K562 (cell line): ENCODE measurements around the gene KBTBD3. TPM values are rescaled to one million over a fixed set of nuclear protein-coding genes. Genes with fewer than 3 reads are reported as not detected.

Experiments used
- ATAC-seq: fragments of 200-7000 bp; cut with Tn5 transposase; 3 replicates; pipeline ENCODE4 v1.9.1; 2020; ENCODE audit warnings: moderate library complexity
- BruUV-seq: library from RNA; stranded (reverse); fragments of 400-500 nt; replicated peaks from 2 replicates; lab custom pipeline; 2021; lab: Mats Ljungman, UMichigan
- CTCF ChIA-PET: fragments of 300-600 bp; formaldehyde crosslinking; extraction: SDS; loops from one replicate; lab custom pipeline; 2021; ENCODE audit warnings: low intra/inter-chr PET ratio; lab: Yijun Ruan, JAX
- POLR2A ChIA-PET: fragments of 300-600, 350-650 bp; sonication (Branson Sonifier 250); formaldehyde crosslinking; extraction: SDS; loops from one replicate; lab custom pipeline; 2021; ENCODE audit warnings: antibody characterized with exemption, inconsistent platforms; lab: Yijun Ruan, JAX
- DNase-seq, 4 experiments: peaks; one replicate each; pipeline versions ENCODE4 v3.0.0 to v3.0.0-alpha.2; 2011 to 2018; ENCODE audit warnings: low spot score in 3 of 4, mixed read lengths in 3 of 4; ENCODE audit errors: extremely low read depth in 1 of 4
- FAIRE-seq: peaks from 2 replicates; lab custom pipeline; 2011; peaks lifted over from hg19 to GRCh38; lab: Jason Lieb, UNC
- H2AFZ ChIP-seq: 2 replicates; pipeline ENCODE4 v1.6.0; 2011; ENCODE audit warnings: low read depth, low read length, control low read depth, inconsistent platforms
- H3K27ac ChIP-seq: fragments of 200-600 bp; 3 replicates; pipeline ENCODE4 v1.8.0; 2011; ENCODE audit warnings: low read depth, mild to moderate bottlenecking, control low read depth, inconsistent platforms, low read length, moderate library complexity, mixed read lengths; ENCODE audit errors: extremely low read depth
- H3K27me3 ChIP-seq, 2 experiments: fragments of 300-600 bp in 1 of 2; 2 replicates in 1 of 2; 3 replicates in 1 of 2; pipeline versions ENCODE4 v1.6.0 to v1.8.0; 2011; ENCODE audit warnings: inconsistent platforms in 2 of 2, low read length in 2 of 2, mild to moderate bottlenecking in 1 of 2, mixed read lengths in 1 of 2, moderate library complexity in 1 of 2; ENCODE audit not compliant: control insufficient read depth in 2 of 2, insufficient read depth in 2 of 2
- H3K36me3 ChIP-seq: fragments of 300-600 bp; 3 replicates; pipeline ENCODE4 v1.8.0; 2011; ENCODE audit warnings: mild to moderate bottlenecking, low read length, inconsistent platforms; ENCODE audit not compliant: control insufficient read depth, insufficient read depth
- H3K4me1 ChIP-seq, 2 experiments: fragments of 200-600 bp in 1 of 2; replicated peaks in 1 of 2; 2 replicates in 1 of 2; 3 replicates in 1 of 2; pipeline versions ENCODE4 v1.5.1 to v1.8.0; 2011; ENCODE audit warnings: inconsistent platforms in 2 of 2, low read length in 2 of 2, mild to moderate bottlenecking in 1 of 2, mixed read lengths in 1 of 2, moderate library complexity in 1 of 2; ENCODE audit not compliant: control insufficient read depth in 2 of 2, insufficient read depth in 2 of 2
- H3K4me2 ChIP-seq: 2 replicates; pipeline ENCODE4 v1.6.1; 2011; ENCODE audit warnings: low read length, control low read depth, inconsistent platforms, mixed read lengths; ENCODE audit not compliant: insufficient read depth
- H3K4me3 ChIP-seq: fragments of 200-600 bp; sonication (generic), shearing (Covaris generic); 2 replicates; pipeline ENCODE4 v1.5.1; 2016; ENCODE audit warnings: control low read depth, inconsistent platforms
- H3K79me2 ChIP-seq: fragments of 200-600 bp; 3 replicates; pipeline ENCODE4 v1.8.0; 2011; ENCODE audit warnings: low read length, inconsistent platforms; ENCODE audit not compliant: control insufficient read depth, insufficient read depth
- H3K9ac ChIP-seq, 2 experiments: 2 replicates each; pipeline versions ENCODE4 v1.6.0 to v1.6.1; 2011; ENCODE audit warnings: low read depth in 2 of 2, low read length in 2 of 2, control low read depth in 1 of 2, inconsistent platforms in 1 of 2, mild to moderate bottlenecking in 1 of 2, mixed read lengths in 1 of 2; ENCODE audit not compliant: insufficient read depth in 1 of 2
- H3K9me1 ChIP-seq: one replicate; pipeline ENCODE4 v1.6.0; 2011; ENCODE audit warnings: inconsistent platforms, mild to moderate bottlenecking, low read length, moderate library complexity; ENCODE audit not compliant: control insufficient read depth, insufficient read depth
- H3K9me3 ChIP-seq: replicated peaks from 2 replicates; pipeline ENCODE4 v1.5.1; 2011; ENCODE audit warnings: low read depth, low read length, inconsistent platforms; ENCODE audit not compliant: control insufficient read depth, insufficient read depth
- H4K20me1 ChIP-seq: replicated peaks from 2 replicates; pipeline ENCODE4 v1.6.1; 2011; ENCODE audit warnings: low read length, inconsistent platforms, mixed read lengths; ENCODE audit not compliant: control insufficient read depth, insufficient read depth
- CHD4 ChIP-seq: fragments of 200-600 bp; sonication (generic); IDR thresholded peaks from 3 replicates; pipeline ENCODE4 v1.6.1; 2012; ENCODE audit warnings: low read depth, mild to moderate bottlenecking, mixed read lengths, low read length, inconsistent platforms; ENCODE audit not compliant: insufficient read depth, insufficient replicate concordance, poor library complexity, severe bottlenecking
- DNMT1 ChIP-seq: fragments of 450-650 bp; IDR thresholded peaks from 2 replicates; pipeline ENCODE4 v1.6.1; 2016; ENCODE audit warnings: antibody characterized with exemption, mild to moderate bottlenecking
- EWSR1 ChIP-seq: fragments of 450-650 bp; IDR thresholded peaks from 2 replicates; pipeline ENCODE4 v1.6.1; 2018; ENCODE audit warnings: borderline replicate concordance, mild to moderate bottlenecking, low read depth, moderate library complexity; ENCODE audit not compliant: partially characterized antibody
- NUFIP1 ChIP-seq: fragments of 450-650 bp; IDR thresholded peaks from 2 replicates; pipeline ENCODE4 v1.6.1; 2018; ENCODE audit not compliant: partially characterized antibody
- RFX5 ChIP-seq: IDR thresholded peaks from 2 replicates; pipeline ENCODE4 v1.6.1; 2011; ENCODE audit warnings: low read depth, mild to moderate bottlenecking, improper control_type of control experiment, low read length
- TBL1XR1 ChIP-seq, 2 experiments: IDR thresholded peaks; 2 replicates each; pipeline ENCODE4 v1.6.1; 2012; ENCODE audit warnings: improper control_type of control experiment in 2 of 2, low read length in 2 of 2, mild to moderate bottlenecking in 1 of 2
- ZNF644 ChIP-seq: fragments of 200-800 bp; sonication (Bioruptor generic); IDR thresholded peaks from 2 replicates; pipeline ENCODE4 v1.6.1; 2016; ENCODE audit warnings: low read depth, missing genetic modification characterization, missing compliant biosample characterization
- ZNF696 ChIP-seq: fragments of 250-450 bp; sonication (Bioruptor Pico); conservative IDR thresholded peaks from 2 replicates; pipeline ENCODE4 v1.4.0; 2020; ENCODE audit warnings: mild to moderate bottlenecking, moderate library complexity
- WGBS: fragments of 100-300 bp; shearing (Covaris generic); methylation state at CpG from one replicate; pipeline ENCODE4 v1.1.6; 2016; ENCODE audit warnings: low coverage, mixed read lengths; ENCODE audit not compliant: insufficient coverage; ENCODE audit errors: missing lambda C conversion rate; 5-methylcytosine and 5-hydroxymethylcytosine counted together
- in situ Hi-C: fragments of 300-500 bp; cut with MboI; formaldehyde crosslinking; loops from 4 replicates; pipeline ENCODE4 v1.15.0; 2018; ENCODE audit warnings: inconsistent platforms, mixed read lengths
- intact Hi-C: fragments of 100-400 bp; cut with micrococcal nuclease; formaldehyde crosslinking; loops from 2 replicates; pipeline ENCODE4 v1.14.2; 2022
- polyA plus RNA-seq, 8 experiments: library from polyadenylated mRNA; depleted of rRNA in 4 of 8; stranded (reverse) in 5 of 8; unstranded in 3 of 8; fragments of >200 nt; fragmentation: Nextera tagmentation in 2 of 8; fragmentation: Illumina TruSeq in 1 of 8; extraction: Ambion mirVana in 2 of 8; extraction: Trizol in 1 of 8; gene quantifications; 2 replicates each; pipeline versions ENCODE4 v1.2.1 to v1.2.3, GENCODE V29; 2011 to 2014; ENCODE audit warnings: inconsistent platforms in 1 of 8, missing spikeins in 1 of 8
- total RNA-seq, 7 experiments: library from RNA; depleted of rRNA in 6 of 7; stranded (reverse); fragments of >200 nt in 6 of 7; fragmentation: Illumina TruSeq in 2 of 7; extraction: Trizol in 2 of 7; gene quantifications; 2 replicates each; pipeline versions ENCODE4 v1.2.1 to v1.2.3, GENCODE V29; 2011 to 2021; ENCODE audit warnings: low replicate concordance in 1 of 7
- TF ChIP-seq, protein P1 (sequence below): fragments of 250-450 bp; sonication (Bioruptor Pico); IDR thresholded peaks from 2 replicates; pipeline ENCODE4 v1.5.0; 2020; ENCODE audit warnings: mild to moderate bottlenecking, borderline replicate concordance
- TF ChIP-seq, protein P2 (sequence below): fragments of 250-450 bp; sonication (Bioruptor Pico); IDR thresholded peaks from 2 replicates; pipeline ENCODE4 v1.5.1; 2021; ENCODE audit warnings: mild to moderate bottlenecking
- TF ChIP-seq, protein P3 (sequence below): sonication (generic); formaldehyde crosslinking; IDR thresholded peaks from 2 replicates; pipeline ENCODE4 v1.8.0; 2022; ENCODE audit warnings: mild to moderate bottlenecking, missing genetic modification reagents

KBTBD3 gene
- total and polyA plus RNA-seq, 9 of the 15 experiments (the other 6 are each of a cell fraction or from before 2014, with no cell fraction given): 4.2 to 31.2 (median 6.4) TPM

DNA sequence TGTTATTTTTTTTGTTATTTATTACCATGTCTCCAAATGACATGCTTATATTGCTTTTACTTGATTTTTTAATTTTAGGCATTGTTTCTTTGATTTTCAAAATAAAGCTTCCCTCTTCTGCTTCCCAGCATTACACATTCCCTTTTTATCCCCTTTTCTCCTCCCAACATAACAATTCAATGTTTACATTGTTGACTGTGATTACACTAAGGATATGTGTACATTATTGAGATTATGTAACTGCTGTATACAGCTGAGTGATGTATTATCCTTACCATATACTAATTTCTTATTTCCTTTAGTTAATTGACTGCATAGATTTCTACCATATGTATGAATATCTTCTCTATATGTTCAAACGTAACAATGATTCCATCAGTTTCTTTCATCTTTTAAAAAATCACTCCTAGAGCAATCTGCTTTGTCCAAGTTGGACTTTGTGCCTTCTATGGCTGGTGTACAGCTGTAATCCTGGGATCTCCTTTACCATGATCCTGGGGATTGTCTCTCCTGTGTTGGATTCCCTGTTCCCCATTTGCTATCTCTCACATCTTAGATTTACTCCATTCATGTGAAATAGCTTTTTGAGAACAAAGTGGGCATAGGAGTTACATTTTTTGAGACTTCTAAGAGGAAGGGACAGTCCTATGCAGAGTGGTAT, 21.9 kb upstream of the KBTBD3 start (continued):
- TF ChIP-seq, protein P1, sequence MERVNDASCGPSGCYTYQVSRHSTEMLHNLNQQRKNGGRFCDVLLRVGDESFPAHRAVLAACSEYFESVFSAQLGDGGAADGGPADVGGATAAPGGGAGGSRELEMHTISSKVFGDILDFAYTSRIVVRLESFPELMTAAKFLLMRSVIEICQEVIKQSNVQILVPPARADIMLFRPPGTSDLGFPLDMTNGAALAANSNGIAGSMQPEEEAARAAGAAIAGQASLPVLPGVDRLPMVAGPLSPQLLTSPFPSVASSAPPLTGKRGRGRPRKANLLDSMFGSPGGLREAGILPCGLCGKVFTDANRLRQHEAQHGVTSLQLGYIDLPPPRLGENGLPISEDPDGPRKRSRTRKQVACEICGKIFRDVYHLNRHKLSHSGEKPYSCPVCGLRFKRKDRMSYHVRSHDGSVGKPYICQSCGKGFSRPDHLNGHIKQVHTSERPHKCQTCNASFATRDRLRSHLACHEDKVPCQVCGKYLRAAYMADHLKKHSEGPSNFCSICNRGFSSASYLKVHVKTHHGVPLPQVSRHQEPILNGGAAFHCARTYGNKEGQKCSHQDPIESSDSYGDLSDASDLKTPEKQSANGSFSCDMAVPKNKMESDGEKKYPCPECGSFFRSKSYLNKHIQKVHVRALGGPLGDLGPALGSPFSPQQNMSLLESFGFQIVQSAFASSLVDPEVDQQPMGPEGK (CRISPR knock-in tag): no peak
- no peak for TF ChIP-seq CHD4
- TF ChIP-seq ZNF644 (tag): no peak
- TF ChIP-seq NUFIP1: no peak
- TF ChIP-seq DNMT1: no peak

DNA sequence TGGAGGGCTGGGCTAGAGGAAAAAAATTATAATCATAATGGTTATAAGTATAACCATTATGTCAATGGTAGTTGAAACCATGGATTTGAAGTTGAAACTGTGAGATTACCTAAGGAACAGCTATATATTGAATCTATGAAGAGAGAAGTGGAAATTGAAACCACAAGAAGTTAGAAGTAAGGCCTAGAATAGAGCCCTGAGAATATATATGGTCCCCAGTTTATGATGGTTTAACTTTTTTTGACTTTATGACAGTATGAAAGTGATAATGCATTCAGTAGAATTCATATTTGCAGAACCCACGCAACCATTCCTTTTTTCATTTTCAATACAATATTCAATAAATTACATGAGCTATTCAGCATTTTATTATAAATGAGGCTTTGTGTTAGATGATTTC, 15.3 kb upstream of the KBTBD3 start:
- intact Hi-C loops: no loop called here
- no peak overlapping the region for H2AFZ ChIP-seq
- H3K4me2 ChIP-seq: no peak overlapping the region
- H3K27me3 ChIP-seq: no peaks in the 10 kb centered on the region
- H3K36me3 ChIP-seq: peaks cover 90% of the 10 kb centered on the region
- ATAC-seq (no peak), DNase-seq (no peak), FAIRE-seq (no peak)
- H3K9me1 ChIP-seq: no peaks in the 10 kb centered on the region
- ChIA-PET POLR2A (no interaction called here), CTCF (no interaction called here)
- H3K4me1 ChIP-seq: no peaks in the 10 kb centered on the region; a peak in 1 of 5 replicates
- H3K79me2 ChIP-seq: peaks cover 50% of the 10 kb centered on the region
- no peak overlapping the region for H3K27ac ChIP-seq
- H3K9me3 ChIP-seq: no peaks in the 10 kb centered on the region
- BruUV-seq: no TSS peak
- H3K4me3 ChIP-seq: no peak overlapping the region
- 92% methylated on average over 1 of the region's 1 CpG for WGBS
- in situ Hi-C loops: no loop called here
- no peak overlapping the region for H3K9ac ChIP-seq
- H4K20me1 ChIP-seq: no peaks in the 10 kb centered on the region
- TF ChIP-seq, protein P2, sequence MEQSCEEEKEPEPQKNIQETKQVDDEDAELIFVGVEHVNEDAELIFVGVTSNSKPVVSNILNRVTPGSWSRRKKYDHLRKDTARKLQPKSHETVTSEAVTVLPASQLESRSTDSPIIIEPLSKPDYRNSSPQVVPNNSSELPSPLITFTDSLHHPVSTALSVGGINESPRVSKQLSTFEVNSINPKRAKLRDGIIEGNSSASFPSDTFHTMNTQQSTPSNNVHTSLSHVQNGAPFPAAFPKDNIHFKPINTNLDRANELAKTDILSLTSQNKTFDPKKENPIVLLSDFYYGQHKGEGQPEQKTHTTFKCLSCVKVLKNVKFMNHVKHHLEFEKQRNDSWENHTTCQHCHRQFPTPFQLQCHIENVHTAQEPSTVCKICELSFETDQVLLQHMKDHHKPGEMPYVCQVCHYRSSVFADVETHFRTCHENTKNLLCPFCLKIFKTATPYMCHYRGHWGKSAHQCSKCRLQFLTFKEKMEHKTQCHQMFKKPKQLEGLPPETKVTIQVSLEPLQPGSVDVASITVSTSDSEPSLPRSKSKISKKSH (CRISPR knock-in tag): no peak
- no peak for TF ChIP-seq TBL1XR1 (IDR thresholded peaks at IDR 0.05; ENCODE audit: low read length in 2 of 2)
- TF ChIP-seq RFX5: no peak
- no peak for TF ChIP-seq ZNF696
- TF ChIP-seq, protein P3, sequence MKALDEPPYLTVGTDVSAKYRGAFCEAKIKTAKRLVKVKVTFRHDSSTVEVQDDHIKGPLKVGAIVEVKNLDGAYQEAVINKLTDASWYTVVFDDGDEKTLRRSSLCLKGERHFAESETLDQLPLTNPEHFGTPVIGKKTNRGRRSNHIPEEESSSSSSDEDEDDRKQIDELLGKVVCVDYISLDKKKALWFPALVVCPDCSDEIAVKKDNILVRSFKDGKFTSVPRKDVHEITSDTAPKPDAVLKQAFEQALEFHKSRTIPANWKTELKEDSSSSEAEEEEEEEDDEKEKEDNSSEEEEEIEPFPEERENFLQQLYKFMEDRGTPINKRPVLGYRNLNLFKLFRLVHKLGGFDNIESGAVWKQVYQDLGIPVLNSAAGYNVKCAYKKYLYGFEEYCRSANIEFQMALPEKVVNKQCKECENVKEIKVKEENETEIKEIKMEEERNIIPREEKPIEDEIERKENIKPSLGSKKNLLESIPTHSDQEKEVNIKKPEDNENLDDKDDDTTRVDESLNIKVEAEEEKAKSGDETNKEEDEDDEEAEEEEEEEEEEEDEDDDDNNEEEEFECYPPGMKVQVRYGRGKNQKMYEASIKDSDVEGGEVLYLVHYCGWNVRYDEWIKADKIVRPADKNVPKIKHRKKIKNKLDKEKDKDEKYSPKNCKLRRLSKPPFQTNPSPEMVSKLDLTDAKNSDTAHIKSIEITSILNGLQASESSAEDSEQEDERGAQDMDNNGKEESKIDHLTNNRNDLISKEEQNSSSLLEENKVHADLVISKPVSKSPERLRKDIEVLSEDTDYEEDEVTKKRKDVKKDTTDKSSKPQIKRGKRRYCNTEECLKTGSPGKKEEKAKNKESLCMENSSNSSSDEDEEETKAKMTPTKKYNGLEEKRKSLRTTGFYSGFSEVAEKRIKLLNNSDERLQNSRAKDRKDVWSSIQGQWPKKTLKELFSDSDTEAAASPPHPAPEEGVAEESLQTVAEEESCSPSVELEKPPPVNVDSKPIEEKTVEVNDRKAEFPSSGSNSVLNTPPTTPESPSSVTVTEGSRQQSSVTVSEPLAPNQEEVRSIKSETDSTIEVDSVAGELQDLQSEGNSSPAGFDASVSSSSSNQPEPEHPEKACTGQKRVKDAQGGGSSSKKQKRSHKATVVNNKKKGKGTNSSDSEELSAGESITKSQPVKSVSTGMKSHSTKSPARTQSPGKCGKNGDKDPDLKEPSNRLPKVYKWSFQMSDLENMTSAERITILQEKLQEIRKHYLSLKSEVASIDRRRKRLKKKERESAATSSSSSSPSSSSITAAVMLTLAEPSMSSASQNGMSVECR: no peak
- no peak for TF ChIP-seq EWSR1
